HG03432 (cell line): ENCODE data around the gene BANF2.

ENCODE experiments used
- ATAC-seq: cut with Tn5 transposase; IDR thresholded peaks from one replicate; pipeline ENCODE4 v1.9.1; 2021; ENCODE audit warnings: mild to moderate bottlenecking, moderate library complexity; ENCODE audit not compliant: unreplicated experiment

BANF2 gene

GRCh38 chr20:17708675-17709360, 9.1 kb downstream of the BANF2 start:
- ATAC-seq, result no peak

- ATAC-seq, result no peak
Observed at GRCh38 chr20:17709361-17710293, 9.9 kb downstream of the BANF2 start.

- ATAC-seq, result no peak
Observed at GRCh38 chr20:17710379-17711266, 10.9 kb downstream of the BANF2 start.

GRCh38 chr20:17711267-17711627, 11.5 kb downstream of the BANF2 start:
- ATAC-seq, result no peak

- ATAC-seq, result no peak
Observed at GRCh38 chr20:17712201-17712600, 12.4 kb downstream of the BANF2 start.

GRCh38 chr20:17712708-17713107, 12.9 kb downstream of the BANF2 start:
- ATAC-seq, result no peak

- no peak for ATAC-seq
Observed at GRCh38 chr20:17714597-17714996, 14.8 kb downstream of the BANF2 start.

GRCh38 chr20:17715075-17715474, 15.3 kb downstream of the BANF2 start:
- no peak for ATAC-seq

- ATAC-seq, result no peak
Observed at GRCh38 chr20:17716331-17716730, 16.6 kb downstream of the BANF2 start.

GRCh38 chr20:17720755-17721154, 21.0 kb downstream of the BANF2 start:
- no peak for ATAC-seq

- ATAC-seq, result no peak
Observed at GRCh38 chr20:17721802-17722486, 22.2 kb downstream of the BANF2 start.

GRCh38 chr20:17722493-17723300, 22.9 kb downstream of the BANF2 start:
- ATAC-seq, result no peak

GRCh38 chr20:17723301-17723691, 23.5 kb downstream of the BANF2 start:
- no peak for ATAC-seq

- ATAC-seq, result no peak
Observed at GRCh38 chr20:17725094-17725835, 25.5 kb downstream of the BANF2 start.

GRCh38 chr20:17726902-17727301, 27.1 kb downstream of the BANF2 start:
- ATAC-seq, result no peak

GRCh38 chr20:17727351-17727750, 27.6 kb downstream of the BANF2 start:
- ATAC-seq, result no peak

GRCh38 chr20:17728074-17728473, 28.3 kb downstream of the BANF2 start:
- no peak for ATAC-seq

GRCh38 chr20:17730071-17730470, 30.3 kb downstream of the BANF2 start:
- ATAC-seq, result no peak

- no peak for ATAC-seq
Observed at GRCh38 chr20:17731233-17731632, 31.5 kb downstream of the BANF2 start.
